Gastrocnemius medialis (tissue), 4 donors: ENCODE data around the gene NT5C1B. TPM values are rescaled to one million over a fixed set of nuclear protein-coding genes. Genes with fewer than 3 reads are reported as not detected.

ENCODE experiments used
- ATAC-seq, 2 donors: fragments of 150-250 bp; one replicate each; pipeline ENCODE4 v1.9.1; 2016
- DNase-seq, 2 donors: peaks; one replicate each; pipeline ENCODE4 v3.0.0-alpha.2; 2019
- H3K27ac ChIP-seq, 4 donors: fragments of 200-600 bp; sonication (generic); 1 replicate in 1 of 4; 2 replicates in 3 of 4; pipeline ENCODE4 v1.5.1; 2016 to 2018; ENCODE audit warnings: mild to moderate bottlenecking in 2 of 4, moderate library complexity in 1 of 4
- H3K27me3 ChIP-seq, 3 donors: fragments of 200-600 bp; sonication (generic) in 2 of 3; 1 replicate in 1 of 3; 2 replicates in 2 of 3; pipeline versions ENCODE4 v1.5.1 to v1.6.0; 2016 to 2019; ENCODE audit warnings: mild to moderate bottlenecking in 1 of 3, moderate library complexity in 1 of 3
- H3K36me3 ChIP-seq, 2 donors: fragments of 200-600 bp; sonication (generic) in 1 of 2; one replicate each; pipeline ENCODE4 v1.5.1; 2017 to 2018
- H3K4me1 ChIP-seq, 2 donors: fragments of 200-600 bp; sonication (generic) in 1 of 2; one replicate each; pipeline ENCODE4 v1.5.1; 2016 to 2017; ENCODE audit warnings: mild to moderate bottlenecking in 2 of 2
- H3K4me3 ChIP-seq, 4 donors: fragments of 200-600 bp; sonication (generic) in 3 of 4; 1 replicate in 1 of 4; 2 replicates in 3 of 4; pipeline ENCODE4 v1.5.1; 2016 to 2019; ENCODE audit warnings: mild to moderate bottlenecking in 2 of 4
- H3K9me3 ChIP-seq, 3 donors: fragments of 200-600 bp; sonication (generic) in 2 of 3; 1 replicate in 1 of 3; 2 replicates in 2 of 3; pipeline ENCODE4 v1.5.1; 2016 to 2019
- POLR2A ChIP-seq, 2 donors: fragments of 450-650 bp; IDR thresholded peaks; one replicate each; pipeline ENCODE4 v1.6.1; 2017; ENCODE audit warnings: antibody characterized with exemption in 2 of 2, mild to moderate bottlenecking in 2 of 2, moderate library complexity in 2 of 2
- in situ Hi-C, 4 donors: fragments of 200-750 bp; cut with MboI; loops; one replicate each; pipeline versions ENCODE4 v1.15.0 to v1.8.0; 2017; ENCODE audit warnings: low sequenced_read_pairs in 4 of 4
- intact Hi-C: fragments of 100-400 bp; cut with DNase I; formaldehyde crosslinking; loops from one replicate; pipeline ENCODE4 v1.15.1; 2023; ENCODE audit warnings: low total_unique reads
- total RNA-seq, 4 donors: library from RNA; depleted of rRNA; stranded (reverse); fragments of >200 nt; gene quantifications; one replicate each; pipeline versions ENCODE4 v1.1.0 to v1.2.3, GENCODE V29; 2016
- TF ChIP-seq, protein P1 (sequence below), 5 experiments: fragments of 450-650 bp in 3 of 5; fragments of 200-600 bp in 2 of 5; sonication (generic) in 2 of 5; IDR thresholded peaks in 4 of 5; conservative IDR thresholded peaks in 1 of 5; 1 replicate in 4 of 5; 2 replicates in 1 of 5; pipeline ENCODE4 v1.5.1; 2016 to 2019; ENCODE audit warnings: antibody characterized with exemption in 5 of 5, mild to moderate bottlenecking in 3 of 5, moderate library complexity in 3 of 5

The NT5C1B gene
- total RNA-seq, 4 donors from 2014 or later, result not detected

- no peak for ATAC-seq
- DNase-seq, result no peak
- in situ Hi-C loops, result no loop called here
- H3K27ac ChIP-seq, result no peak overlapping the region
- no peak overlapping the region for H3K4me3 ChIP-seq
- intact Hi-C loops, result no loop called here
- no peaks in the 10 kb centered on the region for H3K4me1 ChIP-seq
- no peaks in the 10 kb centered on the region for H3K9me3 ChIP-seq
- H3K36me3 ChIP-seq, result no peaks in the 10 kb centered on the region
- H3K27me3 ChIP-seq, result no peaks in the 10 kb centered on the region
- TF ChIP-seq POLR2A (IDR thresholded peaks at IDR 0.05), result no peak
- TF ChIP-seq, protein P1, sequence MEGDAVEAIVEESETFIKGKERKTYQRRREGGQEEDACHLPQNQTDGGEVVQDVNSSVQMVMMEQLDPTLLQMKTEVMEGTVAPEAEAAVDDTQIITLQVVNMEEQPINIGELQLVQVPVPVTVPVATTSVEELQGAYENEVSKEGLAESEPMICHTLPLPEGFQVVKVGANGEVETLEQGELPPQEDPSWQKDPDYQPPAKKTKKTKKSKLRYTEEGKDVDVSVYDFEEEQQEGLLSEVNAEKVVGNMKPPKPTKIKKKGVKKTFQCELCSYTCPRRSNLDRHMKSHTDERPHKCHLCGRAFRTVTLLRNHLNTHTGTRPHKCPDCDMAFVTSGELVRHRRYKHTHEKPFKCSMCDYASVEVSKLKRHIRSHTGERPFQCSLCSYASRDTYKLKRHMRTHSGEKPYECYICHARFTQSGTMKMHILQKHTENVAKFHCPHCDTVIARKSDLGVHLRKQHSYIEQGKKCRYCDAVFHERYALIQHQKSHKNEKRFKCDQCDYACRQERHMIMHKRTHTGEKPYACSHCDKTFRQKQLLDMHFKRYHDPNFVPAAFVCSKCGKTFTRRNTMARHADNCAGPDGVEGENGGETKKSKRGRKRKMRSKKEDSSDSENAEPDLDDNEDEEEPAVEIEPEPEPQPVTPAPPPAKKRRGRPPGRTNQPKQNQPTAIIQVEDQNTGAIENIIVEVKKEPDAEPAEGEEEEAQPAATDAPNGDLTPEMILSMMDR (IDR thresholded peaks at IDR 0.05 in 4 of 5, conservative IDR thresholded peaks at IDR 0.05 in 1 of 5), result no peak
These were observed 14.6 kb upstream of the NT5C1B start for GRCh38 chr2:18603854-18604530.

- ATAC-seq, result no peak
- no peaks in the 10 kb centered on the region for H3K9me3 ChIP-seq
- no peaks in the 10 kb centered on the region for H3K36me3 ChIP-seq
- H3K27ac ChIP-seq, result no peak overlapping the region
- TF ChIP-seq, protein P1 (IDR thresholded peaks at IDR 0.05 in 4 of 5, conservative IDR thresholded peaks at IDR 0.05 in 1 of 5), result no peak
- TF ChIP-seq POLR2A (IDR thresholded peaks at IDR 0.05), result no peak
- in situ Hi-C loops, result no loop called here
- H3K4me3 ChIP-seq, result no peak overlapping the region
- H3K4me1 ChIP-seq, result no peaks in the 10 kb centered on the region
- intact Hi-C loops, result no loop called here
- DNase-seq, result no peak
- H3K27me3 ChIP-seq, result no peaks in the 10 kb centered on the region
These were observed 12.9 kb upstream of the NT5C1B start for GRCh38 chr2:18602298-18602697.

DNA sequence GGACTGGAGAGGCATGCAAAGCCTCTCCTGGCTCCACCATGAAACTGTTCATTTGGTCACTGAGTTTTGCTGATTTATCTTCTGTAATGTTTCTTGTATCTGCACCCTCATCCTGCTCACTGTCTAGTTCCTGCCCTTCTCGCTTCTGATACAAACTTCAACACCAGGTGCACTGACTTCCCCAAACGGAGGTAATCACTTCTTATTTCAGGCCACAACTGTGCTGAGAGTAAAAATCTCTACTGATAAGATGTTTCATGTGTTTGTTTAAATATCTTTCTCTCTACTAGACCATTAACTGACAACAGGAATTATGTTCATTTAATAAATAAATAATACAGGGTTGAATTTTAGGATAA, 10.9 kb upstream of the NT5C1B start:
- H3K36me3 ChIP-seq, result no peaks in the 10 kb centered on the region
- DNase-seq, result no peak
- no peaks in the 10 kb centered on the region for H3K9me3 ChIP-seq
- TF ChIP-seq, protein P1 (IDR thresholded peaks at IDR 0.05 in 4 of 5, conservative IDR thresholded peaks at IDR 0.05 in 1 of 5), result no peak
- TF ChIP-seq POLR2A (IDR thresholded peaks at IDR 0.05), result no peak
- no peaks in the 10 kb centered on the region for H3K4me1 ChIP-seq
- no peaks in the 10 kb centered on the region for H3K27me3 ChIP-seq
- intact Hi-C loops, result no loop called here
- no peak overlapping the region for H3K4me3 ChIP-seq
- no peak overlapping the region for H3K27ac ChIP-seq
- in situ Hi-C loops, result no loop called here
- no peak for ATAC-seq

DNA sequence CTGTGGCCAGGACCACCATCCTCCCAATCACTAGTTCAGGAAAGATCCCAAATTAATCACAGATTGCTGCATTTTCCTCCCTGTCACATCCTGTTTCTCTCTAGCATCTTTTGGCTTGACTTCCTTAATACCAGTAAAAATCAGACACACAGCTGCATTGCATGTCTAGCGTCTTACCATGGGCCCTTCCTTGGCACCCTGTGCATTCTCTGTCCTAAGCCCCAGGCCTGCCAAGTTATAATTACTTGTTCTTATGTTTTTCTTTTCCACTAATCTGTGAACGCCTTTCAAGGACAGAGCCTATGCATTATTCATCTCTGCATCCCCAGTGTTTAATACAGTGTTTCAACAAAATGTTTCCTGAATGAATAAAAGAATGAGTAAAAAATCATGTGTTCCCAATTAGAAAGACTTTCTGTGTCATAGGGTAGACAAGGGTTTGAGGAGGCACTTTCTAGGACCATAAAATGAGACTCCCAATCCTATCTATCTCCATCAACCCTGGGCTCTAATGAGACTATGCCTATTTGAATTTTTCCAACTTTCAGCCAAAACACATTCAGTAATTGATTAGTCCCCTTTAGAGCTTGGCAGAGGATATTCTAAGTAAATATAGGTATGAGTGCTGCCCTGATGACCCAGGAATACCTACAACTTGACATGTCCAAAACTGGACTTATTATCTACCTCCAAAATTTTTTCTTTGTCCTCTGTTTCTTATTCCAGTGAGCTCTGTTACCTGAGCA, 10.3 kb upstream of the NT5C1B start:
- H3K4me1 ChIP-seq, result no peaks in the 10 kb centered on the region
- no peak overlapping the region for H3K27ac ChIP-seq
- H3K27me3 ChIP-seq, result no peaks in the 10 kb centered on the region
- TF ChIP-seq, protein P1 (IDR thresholded peaks at IDR 0.05 in 4 of 5, conservative IDR thresholded peaks at IDR 0.05 in 1 of 5), result no peak
- no peak for TF ChIP-seq POLR2A (IDR thresholded peaks at IDR 0.05)
- no peak for DNase-seq
- no peaks in the 10 kb centered on the region for H3K9me3 ChIP-seq
- in situ Hi-C loops (no loop called here), intact Hi-C loops (no loop called here)
- no peak for ATAC-seq
- no peaks in the 10 kb centered on the region for H3K36me3 ChIP-seq
- no peak overlapping the region for H3K4me3 ChIP-seq
